ENCODE data around the gene MGA.

- TF ChIP-seq CTCF (IDR thresholded peaks at IDR 0.05; ENCODE audit: poor library complexity), result no peak
- no peak for TF ChIP-seq EZH2phosphoT487 (IDR thresholded peaks at IDR 0.05; ENCODE audit: low read depth, severe bottlenecking, unreplicated experiment)
- TF ChIP-seq EZH2 (IDR thresholded peaks at IDR 0.05; ENCODE audit: borderline replicate concordance), result no peak
Observed at GRCh38 chr15:41822471-41822870, 162.3 kb downstream of the MGA start.

All from hepatocyte (in vitro differentiated cells).